ENCODE data around the gene CDH18. TPM values are rescaled to one million over a fixed set of nuclear protein-coding genes. Genes with fewer than 3 reads are reported as not detected.

CDH18 gene, protein sequence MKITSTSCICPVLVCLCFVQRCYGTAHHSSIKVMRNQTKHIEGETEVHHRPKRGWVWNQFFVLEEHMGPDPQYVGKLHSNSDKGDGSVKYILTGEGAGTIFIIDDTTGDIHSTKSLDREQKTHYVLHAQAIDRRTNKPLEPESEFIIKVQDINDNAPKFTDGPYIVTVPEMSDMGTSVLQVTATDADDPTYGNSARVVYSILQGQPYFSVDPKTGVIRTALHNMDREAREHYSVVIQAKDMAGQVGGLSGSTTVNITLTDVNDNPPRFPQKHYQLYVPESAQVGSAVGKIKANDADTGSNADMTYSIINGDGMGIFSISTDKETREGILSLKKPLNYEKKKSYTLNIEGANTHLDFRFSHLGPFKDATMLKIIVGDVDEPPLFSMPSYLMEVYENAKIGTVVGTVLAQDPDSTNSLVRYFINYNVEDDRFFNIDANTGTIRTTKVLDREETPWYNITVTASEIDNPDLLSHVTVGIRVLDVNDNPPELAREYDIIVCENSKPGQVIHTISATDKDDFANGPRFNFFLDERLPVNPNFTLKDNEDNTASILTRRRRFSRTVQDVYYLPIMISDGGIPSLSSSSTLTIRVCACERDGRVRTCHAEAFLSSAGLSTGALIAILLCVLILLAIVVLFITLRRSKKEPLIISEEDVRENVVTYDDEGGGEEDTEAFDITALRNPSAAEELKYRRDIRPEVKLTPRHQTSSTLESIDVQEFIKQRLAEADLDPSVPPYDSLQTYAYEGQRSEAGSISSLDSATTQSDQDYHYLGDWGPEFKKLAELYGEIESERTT
- under 0.01 and 0.28 TPM in 2 replicates for total RNA-seq

DNA sequence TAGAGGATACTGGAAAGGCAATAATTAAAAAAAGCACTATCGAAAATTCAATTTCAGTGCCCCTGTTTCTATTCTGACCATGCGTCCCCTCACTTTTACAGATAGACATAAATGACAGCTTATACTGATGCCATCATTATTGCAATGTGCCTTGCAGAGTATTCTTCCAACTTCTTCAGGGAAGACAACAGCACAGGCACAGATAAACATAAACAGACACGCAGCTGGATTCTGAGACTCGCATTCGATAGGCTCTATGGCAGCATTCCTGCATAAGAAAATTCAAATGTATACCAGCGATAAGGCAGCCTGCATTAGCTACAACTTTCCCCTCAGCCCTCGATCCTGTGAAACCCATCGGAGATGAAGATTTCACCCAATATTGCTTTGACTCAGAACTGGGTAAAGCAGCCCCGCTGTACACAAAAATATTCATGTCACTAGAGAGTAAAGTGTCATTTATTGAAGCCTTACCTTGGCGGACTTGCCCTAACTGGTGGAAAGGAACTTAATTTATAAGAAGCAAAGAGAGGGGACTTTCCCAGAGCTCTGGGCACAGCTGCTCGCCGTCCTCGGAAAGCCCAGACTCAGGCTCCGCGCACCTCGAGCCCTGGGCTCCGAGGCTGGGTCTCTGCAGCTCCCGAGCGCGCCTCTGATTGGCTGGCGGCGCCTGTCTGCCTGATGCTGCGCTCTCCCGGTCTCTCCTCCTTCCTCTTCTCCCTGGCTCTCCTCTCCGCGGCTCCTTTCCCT, at the start of gene CDH18:
Gene CDH18 (minus strand): TSS at position 589 of the 750 bp plus-strand sequence. CDS start 149,214 bp downstream, outside the sequence.

